DND-41 (cell line): ENCODE results near the gene CDSN.

ENCODE experiments used
- EZH2 ChIP-seq: IDR thresholded peaks from 3 replicates; pipeline ENCODE4 v1.6.1; 2012; ENCODE audit warnings: borderline replicate concordance, low read depth, mild to moderate bottlenecking, moderate library complexity, low read length, inconsistent platforms; ENCODE audit not compliant: severe bottlenecking
- TF ChIP-seq, protein P1 (sequence below): IDR thresholded peaks from 2 replicates; pipeline ENCODE4 v1.5.1; 2012; ENCODE audit warnings: borderline replicate concordance, low read length, moderate library complexity, mild to moderate bottlenecking; ENCODE audit not compliant: poor library complexity, severe bottlenecking; ENCODE audit errors: extremely low read depth

GRCh38 chr6:31116661-31117385, 3.4 kb downstream of the CDSN start:
- TF ChIP-seq, protein P1, sequence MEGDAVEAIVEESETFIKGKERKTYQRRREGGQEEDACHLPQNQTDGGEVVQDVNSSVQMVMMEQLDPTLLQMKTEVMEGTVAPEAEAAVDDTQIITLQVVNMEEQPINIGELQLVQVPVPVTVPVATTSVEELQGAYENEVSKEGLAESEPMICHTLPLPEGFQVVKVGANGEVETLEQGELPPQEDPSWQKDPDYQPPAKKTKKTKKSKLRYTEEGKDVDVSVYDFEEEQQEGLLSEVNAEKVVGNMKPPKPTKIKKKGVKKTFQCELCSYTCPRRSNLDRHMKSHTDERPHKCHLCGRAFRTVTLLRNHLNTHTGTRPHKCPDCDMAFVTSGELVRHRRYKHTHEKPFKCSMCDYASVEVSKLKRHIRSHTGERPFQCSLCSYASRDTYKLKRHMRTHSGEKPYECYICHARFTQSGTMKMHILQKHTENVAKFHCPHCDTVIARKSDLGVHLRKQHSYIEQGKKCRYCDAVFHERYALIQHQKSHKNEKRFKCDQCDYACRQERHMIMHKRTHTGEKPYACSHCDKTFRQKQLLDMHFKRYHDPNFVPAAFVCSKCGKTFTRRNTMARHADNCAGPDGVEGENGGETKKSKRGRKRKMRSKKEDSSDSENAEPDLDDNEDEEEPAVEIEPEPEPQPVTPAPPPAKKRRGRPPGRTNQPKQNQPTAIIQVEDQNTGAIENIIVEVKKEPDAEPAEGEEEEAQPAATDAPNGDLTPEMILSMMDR: no peak
- TF ChIP-seq EZH2: no peak
